HFFc6 (cell line): ENCODE measurements around the gene SEPTIN7. TPM values are rescaled to one million over a fixed set of nuclear protein-coding genes. Genes with fewer than 3 reads are reported as not detected.
"Not testable (repeated sequence)": the region's sequence is repeated elsewhere in the genome, so short reads cannot be mapped to it uniquely, and the experiment has no call there.

Experiments
- DNase-seq: peaks from one replicate; pipeline ENCODE4 v3.0.0-alpha.2; 2018
- H3K27ac Mint-ChIP-seq: 2 replicates; pipeline ENCODE4 v1.8.0; 2020; ENCODE audit warnings: mild to moderate bottlenecking, mixed read lengths
- H3K27me3 Mint-ChIP-seq: 2 replicates; pipeline ENCODE4 v1.8.0; 2021; ENCODE audit warnings: mild to moderate bottlenecking, moderate library complexity, mixed read lengths; ENCODE audit not compliant: insufficient read depth
- H3K36me3 Mint-ChIP-seq: 2 replicates; pipeline ENCODE4 v1.8.0; 2021; ENCODE audit warnings: low read depth, mixed read lengths
- H3K4me1 Mint-ChIP-seq: 2 replicates; pipeline ENCODE4 v1.8.0; 2020; ENCODE audit warnings: low read depth, mixed read lengths
- H3K4me3 Mint-ChIP-seq: 2 replicates; pipeline ENCODE4 v1.8.0; 2020; ENCODE audit warnings: mild to moderate bottlenecking, moderate library complexity, mixed read lengths
- H3K9me3 Mint-ChIP-seq: 2 replicates; pipeline ENCODE4 v1.8.0; 2020; ENCODE audit warnings: mild to moderate bottlenecking, mixed read lengths
- CTCF ChIP-seq: fragments of 200-600 bp; sonication (generic); IDR thresholded peaks from 2 replicates; pipeline ENCODE4 v1.5.0; 2021; ENCODE audit warnings: antibody characterized with exemption, mild to moderate bottlenecking
- long read RNA-seq: library from polyadenylated mRNA; unstranded; transcript quantifications from one replicate; pipeline ENCODE4 v2.0.0, GENCODE V29; 2019
- total RNA-seq, 6 experiments: library from RNA; stranded (reverse); fragmentation: NEBNext Ultra II Directional; extraction: Animal tissue kit (Norgen Biotek cat#: 25700); gene quantifications; 2 replicates in 1 of 6; 3 replicates in 5 of 6; pipeline ENCODE4 v1.2.3, GENCODE V29; 2021

SEPTIN7 gene
- 100 to 1,000 TPM; 257 to 320 (median 291) TPM for total RNA-seq
- long read RNA-seq, full-length matches to known transcripts: 120 of 270 reads
- long read RNA-seq, partial matches to known transcripts: 113 of 270 reads
- long read RNA-seq, other reads (novel, unspliced or antisense): 37 of 270 reads

- Mint-ChIP-seq H3K4me3 (peak within 1 kb of the TSS; percentile 98), H3K27me3 (no peaks in the 10 kb centered on the region), H3K36me3 (0 out of 2 replicates have a peak, but pooled peaks cover 4% of the 10 kb centered on the region), H3K4me1 (peaks cover 45% of the 10 kb centered on the region), H3K27ac (peak within 1 kb of the TSS; percentile 99), H3K9me3 (no peaks in the 10 kb centered on the region)
- peak; percentile 97 for DNase-seq
- TF ChIP-seq CTCF: no peak
Observed at GRCh38 chr7:35800718-35801391, at the start of gene SEPTIN7. Gene SEPTIN7 (plus strand): TSS chr7:35801057. CDS start chr7:35801210, 153 bp downstream.

DNA sequence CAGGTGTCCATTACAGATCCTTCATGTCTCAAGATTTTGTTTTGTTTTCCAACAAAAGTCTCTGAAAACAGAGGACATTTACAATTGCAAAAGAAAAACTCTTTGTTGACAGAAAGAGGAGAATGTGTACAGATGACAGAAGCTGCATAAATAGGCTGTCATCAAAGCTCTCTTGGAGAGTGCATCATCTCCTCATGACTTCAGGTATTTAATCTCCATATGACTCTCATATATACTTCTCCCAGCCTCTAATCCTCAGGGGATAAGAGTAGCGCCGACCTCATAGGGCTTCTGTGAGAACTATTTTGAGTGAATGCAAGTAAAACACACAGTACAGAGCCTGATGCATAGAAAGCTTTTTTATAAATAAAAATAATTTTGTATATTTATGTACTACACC, 48.1 kb upstream of the SEPTIN7 start:
- H3K27ac Mint-ChIP-seq: no peak overlapping the region
- H3K4me3 Mint-ChIP-seq: no peak overlapping the region
- no peaks in the 10 kb centered on the region for H3K36me3 Mint-ChIP-seq
- H3K9me3 Mint-ChIP-seq: no peaks in the 10 kb centered on the region
- TF ChIP-seq CTCF: no peak
- peaks cover 29% of the 10 kb centered on the region for H3K4me1 Mint-ChIP-seq
- DNase-seq: no peak
- H3K27me3 Mint-ChIP-seq: peaks cover under 1% of the 10 kb centered on the region; the same call in 1 of the 2 replicates

GRCh38 chr7:35753761-35754603, 46.9 kb upstream of the SEPTIN7 start:
- H3K4me3 Mint-ChIP-seq: no peak overlapping the region
- TF ChIP-seq CTCF: no peak

GRCh38 chr7:35754741-35755140, 46.1 kb upstream of the SEPTIN7 start:
- Mint-ChIP-seq H3K4me1 (peaks cover 18% of the 10 kb centered on the region), H3K9me3 (no peaks in the 10 kb centered on the region), H3K36me3 (no peaks in the 10 kb centered on the region), H3K27me3 (no peaks in the 10 kb centered on the region), H3K27ac (no peak overlapping the region), H3K4me3 (no peak overlapping the region)
- no peak for DNase-seq
- TF ChIP-seq CTCF: no peak

More at GRCh38 chr7:35753761-35754603, 46.9 kb upstream of the SEPTIN7 start:
- DNase-seq: peak; percentile 13
- no peaks in the 10 kb centered on the region for H3K36me3 Mint-ChIP-seq
- H3K4me1 Mint-ChIP-seq: peaks cover 24% of the 10 kb centered on the region
- no peaks in the 10 kb centered on the region for H3K9me3 Mint-ChIP-seq
- no peak overlapping the region for H3K27ac Mint-ChIP-seq
- no peaks in the 10 kb centered on the region for H3K27me3 Mint-ChIP-seq

DNA sequence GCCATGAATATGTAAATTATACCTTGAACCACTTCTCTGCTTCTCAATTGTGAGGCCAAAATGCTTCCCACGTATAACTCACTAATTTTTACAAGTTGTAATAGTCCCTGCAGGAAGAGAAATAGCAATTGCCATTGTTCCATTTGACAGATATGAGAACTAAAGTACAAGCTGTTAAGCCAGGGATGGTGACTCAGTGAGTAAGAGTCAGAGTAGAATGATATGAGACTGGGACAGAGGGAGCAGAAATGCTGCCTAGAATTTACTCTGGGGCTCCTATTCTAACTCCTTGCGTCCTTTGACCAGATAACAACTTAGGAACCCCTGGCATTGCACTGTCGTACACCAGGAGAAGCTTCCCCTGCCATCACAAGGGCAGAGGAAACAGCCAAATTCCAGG, 45.1 kb upstream of the SEPTIN7 start:
- Mint-ChIP-seq H3K27me3 (no peaks in the 10 kb centered on the region), H3K27ac (no peak overlapping the region), H3K4me1 (peaks cover 23% of the 10 kb centered on the region), H3K36me3 (no peaks in the 10 kb centered on the region), H3K9me3 (no peaks in the 10 kb centered on the region), H3K4me3 (no peak overlapping the region)
- TF ChIP-seq CTCF: no peak
- no peak for DNase-seq

DNA sequence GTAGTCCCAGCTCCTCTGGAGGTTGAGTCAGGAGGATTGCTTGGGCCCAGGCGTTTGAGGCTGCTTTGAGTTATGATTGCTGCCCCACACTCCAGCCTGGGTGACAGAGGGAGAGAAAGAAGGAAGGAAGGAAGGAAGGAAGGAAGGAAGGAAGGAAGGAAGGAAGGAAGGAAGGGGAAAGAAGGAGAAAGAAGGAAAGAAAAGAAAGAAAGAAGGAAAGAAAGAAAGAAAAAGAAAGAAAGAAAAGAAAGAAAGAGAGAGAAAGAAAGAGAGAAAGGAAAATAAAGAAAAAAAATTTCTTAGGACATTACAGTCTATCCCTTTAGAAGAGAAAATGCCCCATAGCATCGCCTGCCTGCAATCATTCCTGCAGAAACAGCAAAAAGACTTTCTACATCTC, 44.4 kb upstream of the SEPTIN7 start:
- peaks cover 31% of the 10 kb centered on the region for H3K4me1 Mint-ChIP-seq
- H3K36me3 Mint-ChIP-seq, H3K4me3 Mint-ChIP-seq, H3K27ac Mint-ChIP-seq, DNase-seq, H3K27me3 Mint-ChIP-seq, H3K9me3 Mint-ChIP-seq: not testable (repeated sequence)
